C4-2B (cell line): ENCODE measurements around the gene CTTNBP2.

Experiments
- CTCF ChIP-seq: fragments of 450-650 bp; conservative IDR thresholded peaks from 2 replicates; pipeline ENCODE4 v1.5.1; 2017; ENCODE audit warnings: mild to moderate bottlenecking
- ZFX ChIP-seq: fragments of 450-650 bp; IDR thresholded peaks from 2 replicates; pipeline ENCODE4 v1.6.1; 2017

- TF ChIP-seq CTCF (no peak), ZFX (no peak)
These were observed 100.8 kb downstream of the CTTNBP2 start for GRCh38 chr7:117772421-117772820.
